Measurements from ENCODE around the gene LRRC59.

- TF ChIP-seq POLR2A (IDR thresholded peaks at IDR 0.05) (no peak), CTCF (IDR thresholded peaks at IDR 0.05) (no peak)
These were observed 44.4 kb downstream of the LRRC59 start for GRCh38 chr17:50352693-50353599.

All from lower leg skin (tissue), 3 donors.